ENCODE results near the gene HYAL2. TPM values are rescaled to one million over a fixed set of nuclear protein-coding genes. Genes with fewer than 3 reads are reported as not detected.
A peak's percentile ranks its signal among the peaks of the same experiment; 100 is the strongest.

Gene HYAL2
- total and polyA plus RNA-seq, 7 donors: 20.6 to 61.7 (median 27.2) TPM

- Histone ChIP-seq H3K27ac (no peak overlapping the region), H3K36me3 (ENCODE audit: insufficient read depth in 1 of 2, low read depth in 1 of 2) (peaks cover 0 to 42% of the 10 kb centered on the region in 2 donors), H3K9me3 (no peaks in the 10 kb centered on the region), H3K27me3 (ENCODE audit: insufficient read depth in 3 of 3, low read length in 2 of 3) (no peaks in the 10 kb centered on the region), H3K4me3 (peak overlapping the region; percentile 90), H3K4me1 (peaks cover 55% of the 10 kb centered on the region)
- ATAC-seq: no peak
- peak in 1 of 2 donors; percentile 10 for DNase-seq
- WGBS, 3 donors: 68 to 83% (median 75%) methylated on average over 16 of the region's 16 CpGs
- TF ChIP-seq CTCF (IDR thresholded peaks at IDR 0.05): no peak
- intact Hi-C loops (cut with DNase I): no loop called here
Measured at GRCh38 chr3:50319181-50319893, 3.2 kb downstream of the HYAL2 start.

- peaks cover 0 to 42% of the 10 kb centered on the region in 2 donors for H3K36me3 ChIP-seq (ENCODE audit: insufficient read depth in 1 of 2, low read depth in 1 of 2)
- WGBS, 3 donors: 68 to 74% (median 74%) methylated on average over 10 of the region's 10 CpGs
- intact Hi-C loops (cut with DNase I): no loop called here
- no peak for ATAC-seq
- no peak overlapping the region for H3K27ac ChIP-seq
- H3K9me3 ChIP-seq: no peaks in the 10 kb centered on the region
- H3K4me3 ChIP-seq: peak overlapping the region; percentile 90
- peaks cover 55% of the 10 kb centered on the region for H3K4me1 ChIP-seq
- H3K27me3 ChIP-seq (ENCODE audit: insufficient read depth in 3 of 3, low read length in 2 of 3): no peaks in the 10 kb centered on the region
- no peak for TF ChIP-seq CTCF (IDR thresholded peaks at IDR 0.05)
- peak in 1 of 2 donors; percentile 15 for DNase-seq
Measured at GRCh38 chr3:50318615-50319014, 3.9 kb downstream of the HYAL2 start.

- H3K36me3 ChIP-seq (ENCODE audit: insufficient read depth in 1 of 2, low read depth in 1 of 2): peaks cover 0 to 42% of the 10 kb centered on the region in 2 donors
- peaks cover 55% of the 10 kb centered on the region for H3K4me1 ChIP-seq
- H3K27me3 ChIP-seq (ENCODE audit: insufficient read depth in 3 of 3, low read length in 2 of 3): no peaks in the 10 kb centered on the region
- 82 to 84% (median 83%) methylated on average over 11 of the region's 11 CpGs for WGBS, 3 donors
- no peak for DNase-seq
- no peak overlapping the region for H3K27ac ChIP-seq
- no peak for ATAC-seq
- intact Hi-C loops (cut with DNase I): no loop called here
- H3K9me3 ChIP-seq: no peaks in the 10 kb centered on the region
- H3K4me3 ChIP-seq: peak overlapping the region; percentile 90
- no peak for TF ChIP-seq CTCF (IDR thresholded peaks at IDR 0.05)
Measured at GRCh38 chr3:50318163-50318562, 4.4 kb downstream of the HYAL2 start.

DNA sequence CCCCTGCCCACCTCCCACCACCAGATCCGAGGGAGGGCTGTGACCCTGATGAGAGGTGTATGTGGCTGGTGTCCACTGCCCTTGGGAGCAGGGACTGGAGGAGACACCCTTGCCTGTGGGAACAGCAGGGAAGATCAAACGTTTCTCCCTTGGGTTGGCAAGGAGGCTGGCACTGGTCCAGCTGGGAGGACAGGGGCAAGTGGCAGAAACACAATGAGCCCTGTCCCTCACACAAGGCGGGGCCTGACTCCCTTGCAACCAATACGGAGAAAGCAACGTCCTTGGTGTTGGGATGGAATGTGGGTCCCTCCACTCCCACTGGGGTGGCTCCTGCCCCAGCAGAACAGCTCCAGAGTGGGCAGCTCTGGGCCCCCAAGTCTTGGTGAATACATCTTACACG lies 5.2 kb downstream of the HYAL2 start:
- H3K36me3 ChIP-seq (ENCODE audit: insufficient read depth in 1 of 2, low read depth in 1 of 2): peaks cover 0 to 42% of the 10 kb centered on the region in 2 donors
- ATAC-seq (no peak), DNase-seq (no peak)
- no peak for TF ChIP-seq CTCF (IDR thresholded peaks at IDR 0.05)
- no peaks in the 10 kb centered on the region for H3K27me3 ChIP-seq (ENCODE audit: insufficient read depth in 3 of 3, low read length in 2 of 3)
- intact Hi-C loops (cut with DNase I): no loop called here
- H3K4me1 ChIP-seq: peaks cover 52% of the 10 kb centered on the region
- WGBS, 3 donors: 51 to 62% (median 58%) methylated on average over 6 of the region's 6 CpGs
- no peak overlapping the region for H3K4me3 ChIP-seq
- H3K27ac ChIP-seq: no peak overlapping the region
- H3K9me3 ChIP-seq: no peaks in the 10 kb centered on the region

All from psoas muscle (tissue), 8 donors.